AG04450 (cell line): ENCODE measurements around the gene PAPLN. TPM values are rescaled to one million over a fixed set of nuclear protein-coding genes. Genes with fewer than 3 reads are reported as not detected.
A peak's percentile ranks its signal among the peaks of the same experiment; 100 is the strongest.

Experiments used
- CTCF ChIA-PET: fragments of 300-600, 350-600 bp; formaldehyde crosslinking; extraction: SDS; loops from one replicate; lab custom pipeline; 2022; ENCODE audit warnings: antibody characterized with exemption, inconsistent platforms; lab: Charles Lee
- POLR2A ChIA-PET: fragments of 350-600 bp; formaldehyde crosslinking; extraction: SDS; loops from one replicate; lab custom pipeline; 2021; ENCODE audit warnings: antibody characterized with exemption, inconsistent platforms; lab: Yijun Ruan, JAX
- DNase-seq: peaks from one replicate; pipeline ENCODE4 v3.0.0-alpha.2; 2011; ENCODE audit warnings: low read depth, low spot score
- H3K27ac ChIP-seq: one replicate; pipeline ENCODE4 v1.5.1; 2012; ENCODE audit warnings: low read depth, low read length, control low read depth
- H3K27me3 ChIP-seq: one replicate; pipeline ENCODE4 v1.6.0; 2012; ENCODE audit warnings: low read length; ENCODE audit not compliant: control insufficient read depth, insufficient read depth
- H3K4me3 ChIP-seq: 2 replicates; pipeline ENCODE4 v1.5.1; 2011; ENCODE audit warnings: mild to moderate bottlenecking, low read depth, low read length, control low read depth
- H3K9me3 ChIP-seq: 2 replicates; pipeline ENCODE4 v1.5.1; 2012; ENCODE audit warnings: low read length; ENCODE audit not compliant: control insufficient read depth, insufficient read depth
- polyA plus RNA-seq: library from polyadenylated mRNA; depleted of rRNA; stranded (reverse); fragments of >200 nt; gene quantifications from 2 replicates; pipeline ENCODE4 v1.2.3, GENCODE V29; 2011
- TF ChIP-seq, protein P1 (sequence below): IDR thresholded peaks from 2 replicates; pipeline ENCODE4 v1.5.1; 2011; ENCODE audit warnings: low read depth, low read length, control low read depth, inconsistent platforms

Gene PAPLN
- polyA plus RNA-seq, 1 experiment = 3.1 TPM

DNA sequence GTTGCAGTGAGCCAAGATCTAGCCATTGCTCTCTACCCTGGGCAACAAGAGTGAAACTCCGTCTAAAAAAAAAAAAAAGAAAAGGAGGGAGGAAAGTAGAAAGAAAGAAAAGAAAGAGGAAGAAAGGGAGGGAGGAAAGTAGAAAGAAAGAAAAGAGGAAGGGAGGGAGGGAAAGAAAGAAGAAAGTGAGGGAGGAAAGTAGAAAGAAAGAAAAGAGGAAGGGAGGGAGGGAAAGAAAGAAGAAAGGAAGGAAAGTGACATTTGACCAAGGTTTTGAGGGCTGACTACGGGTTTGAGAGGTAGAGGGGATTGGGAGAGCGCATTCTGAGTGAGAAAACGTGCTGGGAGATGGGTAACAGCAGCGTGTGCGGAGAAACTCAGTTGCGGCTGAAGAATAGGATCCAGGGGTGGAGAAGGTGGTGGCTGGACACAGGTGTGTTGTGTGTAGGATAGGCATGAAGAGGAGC lies 521 bp upstream of the PAPLN start:
- peaks cover 40% of the 10 kb centered on the region for H3K27me3 ChIP-seq
- TF ChIP-seq, protein P1, sequence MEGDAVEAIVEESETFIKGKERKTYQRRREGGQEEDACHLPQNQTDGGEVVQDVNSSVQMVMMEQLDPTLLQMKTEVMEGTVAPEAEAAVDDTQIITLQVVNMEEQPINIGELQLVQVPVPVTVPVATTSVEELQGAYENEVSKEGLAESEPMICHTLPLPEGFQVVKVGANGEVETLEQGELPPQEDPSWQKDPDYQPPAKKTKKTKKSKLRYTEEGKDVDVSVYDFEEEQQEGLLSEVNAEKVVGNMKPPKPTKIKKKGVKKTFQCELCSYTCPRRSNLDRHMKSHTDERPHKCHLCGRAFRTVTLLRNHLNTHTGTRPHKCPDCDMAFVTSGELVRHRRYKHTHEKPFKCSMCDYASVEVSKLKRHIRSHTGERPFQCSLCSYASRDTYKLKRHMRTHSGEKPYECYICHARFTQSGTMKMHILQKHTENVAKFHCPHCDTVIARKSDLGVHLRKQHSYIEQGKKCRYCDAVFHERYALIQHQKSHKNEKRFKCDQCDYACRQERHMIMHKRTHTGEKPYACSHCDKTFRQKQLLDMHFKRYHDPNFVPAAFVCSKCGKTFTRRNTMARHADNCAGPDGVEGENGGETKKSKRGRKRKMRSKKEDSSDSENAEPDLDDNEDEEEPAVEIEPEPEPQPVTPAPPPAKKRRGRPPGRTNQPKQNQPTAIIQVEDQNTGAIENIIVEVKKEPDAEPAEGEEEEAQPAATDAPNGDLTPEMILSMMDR = no peak
- no peak overlapping the region for H3K4me3 ChIP-seq
- POLR2A ChIA-PET = no interaction called here
- H3K27ac ChIP-seq = no peak overlapping the region
- no peaks in the 10 kb centered on the region for H3K9me3 ChIP-seq
- no peak for DNase-seq
- CTCF ChIA-PET = interaction anchor here (0.8 kb wide), 1 partner anchor 95 kb away, joined by 3 read pairs; no protein-coding TSS in a partner anchor

DNA sequence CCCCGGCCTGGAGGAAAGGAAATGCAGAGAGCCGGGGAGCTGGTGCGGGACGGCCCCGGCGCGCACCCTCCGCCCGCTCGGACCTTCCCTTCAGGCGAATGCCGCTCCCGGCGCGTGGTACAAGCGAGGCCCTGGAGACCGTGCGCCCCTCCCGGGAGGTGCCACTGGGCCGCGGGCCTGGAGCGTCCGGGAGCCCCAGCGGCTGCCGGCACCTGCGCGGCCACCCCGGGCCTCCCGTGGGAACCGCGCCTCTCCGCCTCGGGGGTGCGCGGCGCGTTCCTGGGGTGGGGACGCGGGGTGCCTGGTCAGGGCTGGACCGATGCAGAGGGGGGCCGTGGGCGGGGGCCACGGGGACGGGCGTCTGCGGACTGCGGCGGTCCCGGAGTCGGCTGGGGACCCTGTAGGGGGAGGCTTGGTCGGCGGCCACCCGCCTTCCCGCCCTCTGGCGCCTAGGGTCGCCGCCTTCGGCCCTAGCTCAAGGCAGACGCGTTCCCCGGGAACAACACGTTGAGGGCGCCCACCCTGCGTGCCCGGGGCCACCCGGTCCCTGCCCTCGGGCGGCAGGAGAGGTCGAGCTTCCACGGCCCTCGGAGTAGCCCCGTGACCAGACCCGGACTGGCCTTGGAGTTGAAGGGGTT lies 599 bp downstream of the PAPLN start:
- no peak for DNase-seq
- CTCF ChIA-PET = interaction anchor here (1.2 kb wide), 1 partner anchor 58 kb away, joined by 4 read pairs; no protein-coding TSS in a partner anchor
- POLR2A ChIA-PET = interaction anchor here (0.8 to 1.5 kb wide), 4 partner anchors 10 to 102 kb away, joined by 3 read pairs; partner anchors contain the start of gene PSEN1
- TF ChIP-seq, protein P1 = no peak
- H3K9me3 ChIP-seq = no peaks in the 10 kb centered on the region
- peak overlapping the region; percentile 0 for H3K27ac ChIP-seq
- peaks cover 40% of the 10 kb centered on the region for H3K27me3 ChIP-seq
- peak overlapping the region; percentile 40 for H3K4me3 ChIP-seq

DNA sequence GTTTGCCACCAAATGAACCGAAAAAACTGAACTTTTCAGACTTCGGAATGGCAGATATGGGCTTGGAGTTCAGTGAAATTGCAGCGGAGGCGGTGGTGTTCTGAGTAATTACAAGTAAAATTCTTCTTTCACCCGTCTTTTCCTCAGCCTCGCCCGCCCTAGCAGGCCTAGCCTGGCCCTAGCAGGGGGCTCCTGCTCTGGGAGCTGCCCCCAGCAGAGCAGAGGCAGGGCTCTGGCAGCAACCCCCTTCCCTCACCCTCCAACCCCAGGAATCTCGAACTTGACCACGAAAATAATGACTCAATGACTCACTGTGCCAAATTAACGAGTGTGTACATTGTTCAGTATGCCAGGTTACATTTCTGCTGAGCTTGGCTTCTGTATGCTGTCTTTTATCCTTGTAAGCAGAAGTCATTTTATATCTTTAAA lies 1.1 kb downstream of the PAPLN start:
- peak; percentile 18 for DNase-seq
- peaks cover 37% of the 10 kb centered on the region for H3K27me3 ChIP-seq
- H3K9me3 ChIP-seq = no peaks in the 10 kb centered on the region
- peak overlapping the region; percentile 40 for H3K4me3 ChIP-seq
- ChIA-PET POLR2A (interaction anchor here (0.5 to 1.5 kb wide), 6 partner anchors 10 to 228 kb away, joined by 3 to 6 read pairs (median 3); partner anchors contain the start of gene PSEN1), CTCF (interaction anchor here (1.2 kb wide), 1 partner anchor 57 kb away, joined by 4 read pairs; no protein-coding TSS in a partner anchor)
- peak overlapping the region; percentile 0 for H3K27ac ChIP-seq
- TF ChIP-seq, protein P1 = no peak

DNA sequence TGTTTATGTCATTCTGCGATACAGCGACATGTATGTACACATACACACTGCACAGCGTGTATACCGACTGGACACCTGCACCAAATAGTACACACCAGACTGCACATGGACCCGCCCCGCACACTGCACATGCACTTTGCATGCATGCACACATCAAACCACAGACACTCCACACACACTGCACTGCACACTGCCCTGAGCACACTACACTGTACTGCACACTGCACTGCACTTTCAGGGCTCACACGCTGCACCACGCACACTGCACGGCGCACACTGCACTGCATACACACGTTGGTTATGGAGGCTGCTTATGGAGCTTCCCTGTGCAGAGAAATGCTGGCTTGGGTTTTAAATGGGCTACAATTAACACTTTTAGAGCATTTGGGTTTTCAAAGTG lies 1.6 kb downstream of the PAPLN start:
- Histone ChIP-seq H3K9me3 (peaks cover 3% of the 10 kb centered on the region; the same call in 1 of the 2 replicates), H3K27me3 (peaks cover 37% of the 10 kb centered on the region), H3K4me3 (peak overlapping the region; percentile 13; the same call in 1 of the 2 replicates), H3K27ac (no peak overlapping the region)
- CTCF ChIA-PET = interaction anchor here (1.2 kb wide), 1 partner anchor 57 kb away, joined by 4 read pairs; no protein-coding TSS in a partner anchor
- no peak for DNase-seq
- TF ChIP-seq, protein P1 = no peak
- POLR2A ChIA-PET = interaction anchor here (0.5 to 1.5 kb wide), 6 partner anchors 11 to 228 kb away, joined by 3 to 6 read pairs (median 3); partner anchors contain the start of gene PSEN1
